Prostate gland (tissue), 2 donors: ENCODE data around the gene SCYL1.

Experiments
- CTCF ChIP-seq, 4 experiments: fragments of 200-600 bp in 2 of 4; fragments of 450-650 bp in 2 of 4; sonication (generic) in 2 of 4; IDR thresholded peaks; 1 replicate in 3 of 4; 2 replicates in 1 of 4; pipeline ENCODE4 v1.5.1; 2016 to 2019; ENCODE audit warnings: antibody characterized with exemption in 4 of 4, mild to moderate bottlenecking in 2 of 4, moderate library complexity in 2 of 4
- POLR2A ChIP-seq: fragments of 450-650 bp; IDR thresholded peaks from one replicate; pipeline ENCODE4 v1.6.1; 2016; ENCODE audit warnings: antibody characterized with exemption, mild to moderate bottlenecking

- TF ChIP-seq CTCF (IDR thresholded peaks at IDR 0.05) (no peak), POLR2A (no peak)
These were observed 53.8 kb downstream of the SCYL1 start for GRCh38 chr11:65578667-65579066.
